Suprapubic skin (tissue), 4 donors: ENCODE measurements around the gene RPGRIP1.

Experiments
- EP300 ChIP-seq: sonication (generic); formaldehyde crosslinking; IDR thresholded peaks from one replicate; pipeline ENCODE4 v1.6.1; 2017; ENCODE audit warnings: antibody characterized with exemption
- POLR2A ChIP-seq, 2 donors: fragments of 450-650 bp; IDR thresholded peaks; one replicate each; pipeline ENCODE4 v1.6.1; 2017; ENCODE audit warnings: antibody characterized with exemption in 2 of 2, mild to moderate bottlenecking in 2 of 2, moderate library complexity in 2 of 2
- POLR2AphosphoS5 ChIP-seq, 3 donors: sonication (generic); formaldehyde crosslinking; IDR thresholded peaks; one replicate each; pipeline ENCODE4 v1.6.1; 2017; ENCODE audit warnings: antibody characterized with exemption in 3 of 3
- TF ChIP-seq, protein P1 (sequence below), 2 donors: fragments of 200-600 bp in 1 of 2; fragments of 450-650 bp in 1 of 2; sonication (generic) in 1 of 2; IDR thresholded peaks; one replicate each; pipeline ENCODE4 v1.5.1; 2016 to 2019; ENCODE audit warnings: antibody characterized with exemption in 2 of 2, mild to moderate bottlenecking in 1 of 2, moderate library complexity in 1 of 2

- TF ChIP-seq, protein P1, sequence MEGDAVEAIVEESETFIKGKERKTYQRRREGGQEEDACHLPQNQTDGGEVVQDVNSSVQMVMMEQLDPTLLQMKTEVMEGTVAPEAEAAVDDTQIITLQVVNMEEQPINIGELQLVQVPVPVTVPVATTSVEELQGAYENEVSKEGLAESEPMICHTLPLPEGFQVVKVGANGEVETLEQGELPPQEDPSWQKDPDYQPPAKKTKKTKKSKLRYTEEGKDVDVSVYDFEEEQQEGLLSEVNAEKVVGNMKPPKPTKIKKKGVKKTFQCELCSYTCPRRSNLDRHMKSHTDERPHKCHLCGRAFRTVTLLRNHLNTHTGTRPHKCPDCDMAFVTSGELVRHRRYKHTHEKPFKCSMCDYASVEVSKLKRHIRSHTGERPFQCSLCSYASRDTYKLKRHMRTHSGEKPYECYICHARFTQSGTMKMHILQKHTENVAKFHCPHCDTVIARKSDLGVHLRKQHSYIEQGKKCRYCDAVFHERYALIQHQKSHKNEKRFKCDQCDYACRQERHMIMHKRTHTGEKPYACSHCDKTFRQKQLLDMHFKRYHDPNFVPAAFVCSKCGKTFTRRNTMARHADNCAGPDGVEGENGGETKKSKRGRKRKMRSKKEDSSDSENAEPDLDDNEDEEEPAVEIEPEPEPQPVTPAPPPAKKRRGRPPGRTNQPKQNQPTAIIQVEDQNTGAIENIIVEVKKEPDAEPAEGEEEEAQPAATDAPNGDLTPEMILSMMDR (IDR thresholded peaks at IDR 0.05): no peak
- TF ChIP-seq POLR2A (IDR thresholded peaks at IDR 0.05): no peak
- TF ChIP-seq EP300: no peak
- no peak for TF ChIP-seq POLR2AphosphoS5 (IDR thresholded peaks at IDR 0.05)
These were observed 4.5 kb upstream of the RPGRIP1 start for GRCh38 chr14:21275261-21275858.
